A673 (cell line): ENCODE data around the gene TNFRSF4.

Experiments used
- CTCF ChIP-seq: fragments of 300-800, 200-600 bp; sonication (generic); conservative IDR thresholded peaks from 2 replicates; pipeline ENCODE4 v1.5.1; 2017; ENCODE audit warnings: low read depth, mild to moderate bottlenecking, antibody characterized with exemption, low read length, moderate library complexity, mixed read lengths
- EZH2 ChIP-seq: fragments of 200-600 bp; sonication (generic); IDR thresholded peaks from 2 replicates; pipeline ENCODE4 v1.6.1; 2017; ENCODE audit warnings: borderline replicate concordance, low read depth, mild to moderate bottlenecking, mixed read lengths, antibody characterized with exemption, low read length; ENCODE audit not compliant: poor library complexity, severe bottlenecking

GRCh38 chr1:1260843-1261560, 47.0 kb upstream of the TNFRSF4 start:
- no peak for TF ChIP-seq CTCF
- no peak for TF ChIP-seq EZH2
